GM13976 (cell line): ENCODE measurements around the gene OR11G2.
A peak's percentile ranks its signal among the peaks of the same experiment; 100 is the strongest.
"Not testable (repeated sequence)": the region's sequence is repeated elsewhere in the genome, so short reads cannot be mapped to it uniquely, and the experiment has no call there.

ENCODE experiments used
- DNase-seq: peaks from one replicate; pipeline ENCODE4 v3.0.0; 2012; ENCODE audit warnings: low spot score
- in situ Hi-C: fragments of 300-500 bp; cut with MboI; formaldehyde crosslinking; loops from one replicate; pipeline ENCODE4 v1.12.0; 2022; ENCODE audit warnings: low sequenced_read_pairs, mixed read lengths, inconsistent platforms; ENCODE audit not compliant: unreplicated experiment
- TF ChIP-seq, protein P1 (sequence below): IDR thresholded peaks from 2 replicates; pipeline ENCODE4 v1.5.1; 2012; ENCODE audit warnings: borderline replicate concordance, mild to moderate bottlenecking; ENCODE audit not compliant: insufficient read depth; ENCODE audit errors: extremely low read depth, missing control alignments, control extremely low read depth

Gene OR11G2

DNA sequence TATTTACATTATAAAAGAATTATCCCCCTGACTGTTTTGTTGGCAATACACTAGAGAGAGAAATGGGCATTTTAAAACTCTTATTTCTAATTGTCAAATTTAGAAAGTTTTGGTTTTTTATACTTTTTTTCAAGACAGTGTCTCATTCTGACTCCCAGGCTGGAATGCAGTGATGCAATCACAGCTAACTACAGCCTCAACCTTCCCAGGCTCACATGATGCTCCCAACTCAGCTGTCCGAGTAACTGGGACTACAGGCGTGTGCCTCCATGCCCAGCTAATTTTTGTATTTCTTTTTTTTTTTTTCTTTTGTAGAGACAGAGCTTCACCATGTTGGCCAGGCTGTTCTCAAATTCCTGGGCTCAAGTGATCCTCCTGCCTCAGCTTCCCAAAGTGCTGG is 24.5 kb downstream of the OR11G2 start:
- no peak for DNase-seq
- TF ChIP-seq, protein P1, sequence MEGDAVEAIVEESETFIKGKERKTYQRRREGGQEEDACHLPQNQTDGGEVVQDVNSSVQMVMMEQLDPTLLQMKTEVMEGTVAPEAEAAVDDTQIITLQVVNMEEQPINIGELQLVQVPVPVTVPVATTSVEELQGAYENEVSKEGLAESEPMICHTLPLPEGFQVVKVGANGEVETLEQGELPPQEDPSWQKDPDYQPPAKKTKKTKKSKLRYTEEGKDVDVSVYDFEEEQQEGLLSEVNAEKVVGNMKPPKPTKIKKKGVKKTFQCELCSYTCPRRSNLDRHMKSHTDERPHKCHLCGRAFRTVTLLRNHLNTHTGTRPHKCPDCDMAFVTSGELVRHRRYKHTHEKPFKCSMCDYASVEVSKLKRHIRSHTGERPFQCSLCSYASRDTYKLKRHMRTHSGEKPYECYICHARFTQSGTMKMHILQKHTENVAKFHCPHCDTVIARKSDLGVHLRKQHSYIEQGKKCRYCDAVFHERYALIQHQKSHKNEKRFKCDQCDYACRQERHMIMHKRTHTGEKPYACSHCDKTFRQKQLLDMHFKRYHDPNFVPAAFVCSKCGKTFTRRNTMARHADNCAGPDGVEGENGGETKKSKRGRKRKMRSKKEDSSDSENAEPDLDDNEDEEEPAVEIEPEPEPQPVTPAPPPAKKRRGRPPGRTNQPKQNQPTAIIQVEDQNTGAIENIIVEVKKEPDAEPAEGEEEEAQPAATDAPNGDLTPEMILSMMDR, result no peak
- in situ Hi-C loops, result no loop called here

GRCh38 chr14:20219033-20219432 is 28.3 kb downstream of the OR11G2 start:
- TF ChIP-seq, protein P1, result no peak
- no peak for DNase-seq
- in situ Hi-C loops, result no loop called here

GRCh38 chr14:20223410-20223809 is 32.7 kb downstream of the OR11G2 start, which contains the start of gene OR11H6:
TSS of gene OR11H6 (plus strand) at chr14:20223710. CDS start at chr14:20223710, 0 bp downstream.
- TF ChIP-seq, protein P1, result no peak
- in situ Hi-C loops, result no loop called here
- DNase-seq, result no peak

GRCh38 chr14:20228681-20229080 is 38.0 kb downstream of the OR11G2 start, which contains the start of gene OR11H7:
TSS of gene OR11H7 (plus strand) at chr14:20228981.
- in situ Hi-C loops, result no loop called here
- TF ChIP-seq, protein P1, result no peak
- no peak for DNase-seq

DNA sequence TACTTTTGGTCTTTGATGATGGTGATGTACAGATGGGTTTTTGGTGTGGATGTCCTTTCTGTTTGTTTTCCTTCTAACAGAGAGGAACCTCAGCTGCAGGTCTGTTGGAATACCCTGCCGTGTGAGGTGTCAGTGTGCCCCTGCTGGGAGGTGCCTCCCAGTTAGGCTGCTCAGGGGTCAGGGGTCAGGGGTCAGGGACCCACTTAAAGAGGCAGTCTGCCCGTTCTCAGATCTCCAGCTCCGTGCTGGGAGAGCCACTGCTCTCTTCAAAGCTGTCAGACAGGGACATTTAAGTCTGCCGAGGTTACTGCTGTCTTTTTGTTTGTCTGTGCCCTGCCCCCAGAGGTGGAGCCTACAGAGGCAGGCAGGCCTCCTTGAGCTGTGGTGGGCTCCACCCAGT is 44.7 kb downstream of the OR11G2 start:
- DNase-seq, in situ Hi-C loops: not testable (repeated sequence)

DNA sequence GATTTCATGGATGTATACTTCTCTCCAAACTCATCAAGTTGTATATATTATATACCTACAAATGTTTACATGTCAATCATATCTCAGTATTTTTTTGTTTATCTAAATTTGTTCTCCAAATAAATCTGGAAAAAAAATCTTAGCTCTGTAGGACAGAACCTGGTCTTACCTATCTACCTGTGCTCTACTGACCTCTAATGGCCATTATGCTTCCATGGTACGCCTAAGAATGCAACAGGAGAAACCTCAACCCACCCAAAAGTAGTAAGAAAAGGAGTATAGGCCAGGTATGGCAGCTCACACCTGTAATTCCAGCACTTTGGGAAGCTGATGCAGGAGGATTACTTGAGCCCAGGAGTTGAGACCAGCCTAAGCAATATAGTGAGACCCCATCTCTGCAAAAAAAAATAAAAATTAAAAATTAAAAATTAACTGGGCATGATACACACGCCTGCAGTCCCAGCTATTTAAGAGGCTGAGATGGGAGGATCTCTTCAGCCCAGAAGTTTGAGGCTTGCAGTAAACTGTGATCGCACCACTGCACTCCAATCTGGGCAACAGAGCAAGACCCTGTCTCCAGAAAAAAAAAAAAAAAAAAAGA is 57.0 kb downstream of the OR11G2 start:
- in situ Hi-C loops, result no loop called here
- TF ChIP-seq, protein P1, result peak; percentile 4
- no peak for DNase-seq
